ENCODE measurements around the gene COL9A1. TPM values are rescaled to one million over a fixed set of nuclear protein-coding genes. Genes with fewer than 3 reads are reported as not detected.
"Not testable (repeated sequence)": the region's sequence is repeated elsewhere in the genome, so short reads cannot be mapped to it uniquely, and the experiment has no call there.

Gene COL9A1
- polyA plus RNA-seq, 3 donors, result not detected

- no peak for TF ChIP-seq CTCF (IDR thresholded peaks at IDR 0.05)
- H3K9ac ChIP-seq (ENCODE audit: insufficient read depth, low read length, poor library complexity, severe bottlenecking), result no peak overlapping the region
- no peak overlapping the region for H3K4me2 ChIP-seq (replicated peaks; ENCODE audit: extremely low read depth, low read length, poor library complexity, severe bottlenecking)
- no peaks in the 10 kb centered on the region for H3K36me3 ChIP-seq (replicated peaks in 1 of 2; ENCODE audit: control insufficient read depth in 1 of 2, insufficient read depth in 2 of 2, low read length in 2 of 2)
- no peak overlapping the region for H3K27ac Mint-ChIP-seq
- no peaks in the 10 kb centered on the region for H3K4me1 ChIP-seq (ENCODE audit: control insufficient read depth in 1 of 2, insufficient read depth in 2 of 2, low read length in 2 of 2)
- intact Hi-C loops (cut with micrococcal nuclease), result no loop called here
- no peak overlapping the region for H3K4me3 Mint-ChIP-seq
- peaks cover 0 to 7% (median 0%) of the 10 kb centered on the region in 3 donors for H3K27me3 Mint-ChIP-seq (ENCODE audit: low read depth in 3 of 3)
- no peak overlapping the region for H3K27ac ChIP-seq (ENCODE audit: low read depth in 1 of 2, low read length in 2 of 2)
- no peaks in the 10 kb centered on the region for H4K20me1 ChIP-seq (ENCODE audit: insufficient read depth, low read length)
- no peaks in the 10 kb centered on the region for H3K4me1 Mint-ChIP-seq
- H3K9me3 ChIP-seq (replicated peaks in 1 of 2; ENCODE audit: control insufficient read depth in 1 of 2, insufficient read depth in 1 of 2, low read length in 2 of 2), result no peaks in the 10 kb centered on the region
- no peak overlapping the region for H3K4me3 ChIP-seq (replicated peaks in 1 of 3; ENCODE audit: low read depth in 2 of 3, low read length in 3 of 3)
- H3K27me3 ChIP-seq (ENCODE audit: control insufficient read depth in 2 of 2, insufficient read depth in 2 of 2, low read length in 2 of 2), result no peaks in the 10 kb centered on the region
- peaks cover 0 to 5% (median 0%) of the 10 kb centered on the region in 7 donors for H3K9me3 Mint-ChIP-seq
- H2AFZ ChIP-seq (ENCODE audit: insufficient read depth, low read depth, low read length, poor library complexity, severe bottlenecking), result no peak overlapping the region
- no peaks in the 10 kb centered on the region for H3K79me2 ChIP-seq (ENCODE audit: insufficient read depth, low read length)
- no peaks in the 10 kb centered on the region for H3K36me3 Mint-ChIP-seq
- no peak for DNase-seq
Measured at GRCh38 chr6:70325009-70325408, 22.1 kb upstream of the COL9A1 start.

- H3K79me2 ChIP-seq (ENCODE audit: insufficient read depth, low read length); H4K20me1 ChIP-seq (ENCODE audit: insufficient read depth, low read length); intact Hi-C loops (cut with micrococcal nuclease); H3K27me3 Mint-ChIP-seq (ENCODE audit: low read depth in 3 of 3); H3K4me3 ChIP-seq (replicated peaks in 1 of 3; ENCODE audit: low read depth in 2 of 3, low read length in 3 of 3); H3K4me3 Mint-ChIP-seq; H3K9me3 ChIP-seq (replicated peaks in 1 of 2; ENCODE audit: control insufficient read depth in 1 of 2, insufficient read depth in 1 of 2, low read length in 2 of 2); DNase-seq; H3K36me3 ChIP-seq (replicated peaks in 1 of 2; ENCODE audit: control insufficient read depth in 1 of 2, insufficient read depth in 2 of 2, low read length in 2 of 2); H3K27me3 ChIP-seq (ENCODE audit: control insufficient read depth in 2 of 2, insufficient read depth in 2 of 2, low read length in 2 of 2); H3K4me1 Mint-ChIP-seq; H3K27ac Mint-ChIP-seq; H3K9me3 Mint-ChIP-seq; H2AFZ ChIP-seq (ENCODE audit: insufficient read depth, low read depth, low read length, poor library complexity, severe bottlenecking); H3K9ac ChIP-seq (ENCODE audit: insufficient read depth, low read length, poor library complexity, severe bottlenecking); H3K27ac ChIP-seq (ENCODE audit: low read depth in 1 of 2, low read length in 2 of 2); H3K4me1 ChIP-seq (ENCODE audit: control insufficient read depth in 1 of 2, insufficient read depth in 2 of 2, low read length in 2 of 2); H3K4me2 ChIP-seq (replicated peaks; ENCODE audit: extremely low read depth, low read length, poor library complexity, severe bottlenecking); H3K36me3 Mint-ChIP-seq: not testable (repeated sequence)
- WGBS (ENCODE audit: insufficient coverage), result 93% methylated on average over 2 of the region's 12 CpGs
Measured at GRCh38 chr6:70317799-70318198, 14.9 kb upstream of the COL9A1 start.

All from CD14-positive monocyte (primary cell).